Superior temporal gyrus (tissue), 1 donor: ENCODE data around the gene ABHD10.

ENCODE experiments used
- DNase-seq: peaks from one replicate; pipeline ENCODE4 v3.0.0-alpha.2; 2016; ENCODE audit errors: extremely low spot score

ABHD10 gene

DNA sequence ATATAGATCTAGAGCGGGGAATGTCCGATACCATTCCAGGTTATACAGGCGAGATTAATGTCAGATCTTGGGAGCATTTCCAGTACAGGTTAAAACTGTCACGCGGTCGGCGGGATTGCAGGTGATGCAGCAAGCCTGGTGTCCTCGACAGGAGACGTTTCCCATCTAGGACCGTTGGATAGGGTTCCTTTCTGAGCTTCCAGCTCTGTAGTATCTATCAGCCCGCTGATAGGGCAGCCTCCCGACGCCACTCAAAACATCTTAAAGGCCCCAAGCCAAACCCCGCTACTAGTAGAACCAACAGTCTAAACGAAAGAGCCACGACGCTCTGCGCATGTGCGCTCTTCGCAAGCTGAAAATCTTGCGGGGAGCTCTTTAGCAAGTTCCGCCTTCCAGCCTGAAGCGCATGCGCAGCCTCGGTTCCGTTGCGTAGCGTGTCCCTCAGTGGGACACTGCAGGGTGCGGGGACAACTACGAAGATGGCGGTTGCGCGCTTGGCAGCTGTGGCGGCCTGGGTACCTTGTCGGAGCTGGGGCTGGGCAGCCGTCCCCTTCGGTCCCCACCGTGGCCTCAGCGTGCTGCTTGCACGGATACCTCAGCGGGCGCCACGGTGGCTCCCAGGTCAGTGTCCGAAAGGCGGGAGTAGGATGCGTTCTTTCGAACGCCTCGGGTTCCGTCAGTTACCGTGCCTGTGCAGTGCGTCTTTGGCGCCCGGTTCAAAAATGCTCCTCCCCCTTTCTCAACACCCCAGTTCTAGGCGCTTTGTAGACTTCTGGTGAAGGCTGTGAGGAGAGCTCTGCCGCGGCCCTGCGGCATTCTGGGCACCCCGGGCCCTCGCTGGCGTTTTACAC, at the start of gene ABHD10:
ABHD10 (plus strand) TSS at position 444 of the 851 bp plus-strand sequence; CDS start at position 480, 36 bp downstream.
- peak; percentile 100 for DNase-seq

DNA sequence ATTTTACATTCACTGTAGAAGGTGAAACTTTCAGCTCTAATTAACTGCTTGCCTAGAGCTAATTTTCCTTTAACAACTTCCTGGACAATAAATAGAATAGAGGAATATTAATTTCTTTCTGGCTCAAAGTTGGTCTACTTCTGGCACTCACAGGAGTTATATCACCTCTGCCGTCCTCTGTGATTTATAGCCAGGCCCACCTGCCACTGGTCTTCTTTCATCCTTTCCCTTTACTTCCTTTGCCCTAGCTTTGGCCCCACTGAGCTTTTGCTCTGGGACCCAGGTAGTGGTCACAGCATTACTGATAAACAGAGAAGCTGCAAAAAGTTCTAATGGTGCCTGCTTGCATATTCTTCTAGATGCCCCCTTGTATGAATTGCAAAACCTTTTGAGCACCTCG, 49.3 kb upstream of the ABHD10 start:
- no peak for DNase-seq

DNA sequence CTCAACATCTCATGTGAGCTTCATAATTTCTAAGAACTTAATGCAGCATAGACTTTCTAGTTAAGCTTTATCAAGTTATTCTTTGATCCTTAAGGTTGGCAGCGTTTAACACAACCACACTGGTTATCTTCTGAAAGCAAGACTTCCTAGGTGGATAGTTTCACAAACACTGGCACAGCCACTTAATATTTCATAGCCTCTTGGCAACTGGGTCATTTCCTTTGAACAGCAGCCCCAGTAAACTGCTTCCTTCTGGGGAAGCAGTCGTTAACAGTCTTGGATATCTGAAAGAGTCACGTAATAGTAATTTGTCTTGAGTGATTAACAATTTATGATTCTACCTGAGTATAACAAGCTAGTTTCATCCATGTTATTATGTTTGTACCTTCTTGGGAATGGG, 45.9 kb upstream of the ABHD10 start:
- DNase-seq, result no peak

DNA sequence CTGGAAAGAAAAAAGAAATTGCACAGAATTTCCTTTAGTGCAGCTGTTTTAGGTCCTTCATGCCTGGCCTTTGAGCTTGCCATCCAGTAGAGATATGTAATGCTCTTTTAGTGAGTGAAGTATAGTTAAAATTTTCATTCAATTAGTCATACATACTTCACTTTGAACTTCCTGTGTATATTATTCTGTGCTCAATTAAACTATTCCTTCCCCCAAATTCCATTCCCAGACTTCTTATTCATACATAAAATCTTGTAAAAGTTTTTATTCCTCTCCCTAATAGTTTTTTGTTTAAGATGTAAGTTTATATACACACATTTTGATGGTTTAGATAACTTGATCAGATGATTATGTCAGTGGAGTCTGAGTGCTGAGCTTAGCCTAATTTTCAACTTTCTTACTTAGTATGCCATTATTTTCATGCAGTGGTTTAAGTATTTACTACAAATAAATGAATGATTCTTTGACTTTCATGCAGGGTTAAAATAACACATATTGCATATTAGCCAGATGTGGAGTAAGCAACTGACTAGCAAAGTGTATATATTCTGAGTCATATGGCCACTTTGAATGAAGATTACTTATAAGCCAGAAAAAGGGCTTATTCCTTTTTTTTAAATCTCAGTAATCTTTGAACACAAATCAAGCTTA, 42.5 kb upstream of the ABHD10 start:
- no peak for DNase-seq

DNA sequence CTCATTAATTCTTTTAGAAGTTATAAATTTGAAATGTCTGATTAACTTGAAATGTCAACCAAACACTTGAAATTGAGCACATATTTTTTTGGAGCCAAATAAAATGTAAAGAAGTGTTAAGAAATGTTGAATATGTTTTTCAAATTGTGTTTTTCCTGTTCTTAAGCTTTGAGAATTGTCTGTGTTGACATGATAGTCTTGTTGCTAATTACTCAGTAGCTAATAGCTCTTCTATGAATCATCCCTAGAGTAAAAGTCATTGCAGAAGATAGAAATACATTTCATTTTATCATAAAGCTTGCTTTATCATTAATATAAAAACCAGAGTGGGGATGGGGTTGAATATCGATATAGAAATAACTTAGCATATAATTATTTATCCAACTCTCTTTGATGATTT, 41.9 kb upstream of the ABHD10 start:
- DNase-seq, result no peak

DNA sequence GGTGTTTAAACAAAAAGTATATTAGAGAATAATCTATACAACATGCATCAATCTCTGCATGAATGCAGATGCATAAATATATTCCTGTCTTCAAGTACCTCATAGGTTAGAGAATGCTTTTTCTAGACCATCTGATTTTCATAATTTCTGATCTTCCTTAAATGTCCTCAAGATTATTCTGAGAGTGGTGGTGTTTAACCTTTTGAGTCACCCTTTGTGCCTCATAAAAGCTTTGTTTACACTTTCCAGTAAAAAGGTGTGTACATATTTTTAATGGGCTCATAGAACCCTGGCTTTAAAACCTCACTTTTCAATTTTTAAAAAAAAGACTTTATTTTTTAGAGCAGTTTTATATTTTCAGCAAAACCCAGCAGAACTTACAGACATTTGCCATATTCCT, 41.0 kb upstream of the ABHD10 start:
- DNase-seq, result no peak

DNA sequence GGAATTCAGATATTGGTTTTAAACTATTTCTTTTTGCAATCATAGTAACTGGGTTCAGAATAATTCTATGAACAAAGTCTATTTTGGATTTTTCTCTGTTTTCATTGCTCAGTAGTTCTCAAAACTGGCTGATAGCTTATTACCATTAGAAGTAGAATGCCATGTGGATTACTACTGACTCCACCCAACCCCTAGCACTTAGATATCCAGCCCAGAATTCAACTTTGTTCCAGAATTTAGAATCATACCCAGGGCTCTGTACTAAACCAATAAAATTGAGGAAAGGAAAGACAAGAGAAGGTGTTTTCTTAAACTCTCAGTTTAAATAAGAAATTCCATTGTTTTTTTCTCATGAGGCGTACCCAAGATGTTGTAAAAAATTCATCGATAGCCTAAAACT, 39.0 kb upstream of the ABHD10 start:
- DNase-seq, result no peak

DNA sequence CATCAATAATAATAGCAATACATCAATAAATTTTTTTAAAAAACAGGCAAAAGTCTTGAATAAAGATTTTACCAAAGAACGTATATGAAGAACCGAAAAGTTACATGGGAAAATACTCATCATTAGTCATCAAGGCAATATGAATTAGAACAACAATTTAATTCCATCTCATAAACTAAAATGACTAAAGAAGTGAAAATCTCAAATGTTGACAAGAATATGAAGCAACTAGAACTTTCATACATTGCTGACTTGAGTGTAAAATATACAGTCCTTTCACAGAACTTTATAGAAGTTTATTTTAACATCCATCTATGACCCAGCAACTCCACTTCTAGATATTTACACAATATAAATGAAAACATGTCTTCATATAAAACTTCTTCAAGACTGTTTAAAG, 35.3 kb upstream of the ABHD10 start:
- no peak for DNase-seq

DNA sequence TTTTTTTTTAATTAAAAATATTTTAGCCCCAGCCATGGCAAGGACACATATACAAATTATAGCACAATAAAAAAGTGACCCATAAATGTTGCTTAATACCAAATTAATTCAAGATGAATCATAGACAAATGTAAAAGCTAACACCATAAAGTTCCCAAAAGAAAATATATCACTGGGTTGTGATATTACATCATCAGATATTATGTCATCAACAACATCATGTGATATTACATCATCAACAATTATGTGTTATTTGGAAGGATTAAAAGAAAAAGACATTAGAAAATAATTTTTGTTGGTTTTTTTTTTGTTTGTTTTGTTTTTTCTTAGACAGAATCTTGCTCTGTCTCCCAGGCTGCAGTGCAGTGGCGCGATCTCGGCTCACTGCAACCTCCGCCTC, 34.5 kb upstream of the ABHD10 start:
- no peak for DNase-seq

DNA sequence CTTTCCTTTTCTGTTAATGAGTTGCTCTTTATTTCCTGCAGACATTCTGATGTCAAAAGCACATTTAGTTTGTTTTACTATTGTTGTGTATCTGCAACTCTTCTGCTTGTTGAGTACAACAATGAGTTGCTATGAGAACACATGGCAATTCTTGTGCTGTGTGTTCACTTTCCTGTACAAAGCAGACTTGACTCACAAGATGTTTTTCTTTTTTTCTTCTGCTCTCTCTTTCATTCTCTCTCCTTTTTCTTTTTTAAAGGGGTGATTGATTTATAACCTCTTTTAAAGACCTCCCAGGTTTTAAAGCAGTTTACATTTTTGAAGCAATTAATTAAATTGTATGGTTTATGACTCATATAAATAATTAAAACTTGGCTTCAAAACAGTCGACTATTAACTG, 31.6 kb upstream of the ABHD10 start:
- no peak for DNase-seq

DNA sequence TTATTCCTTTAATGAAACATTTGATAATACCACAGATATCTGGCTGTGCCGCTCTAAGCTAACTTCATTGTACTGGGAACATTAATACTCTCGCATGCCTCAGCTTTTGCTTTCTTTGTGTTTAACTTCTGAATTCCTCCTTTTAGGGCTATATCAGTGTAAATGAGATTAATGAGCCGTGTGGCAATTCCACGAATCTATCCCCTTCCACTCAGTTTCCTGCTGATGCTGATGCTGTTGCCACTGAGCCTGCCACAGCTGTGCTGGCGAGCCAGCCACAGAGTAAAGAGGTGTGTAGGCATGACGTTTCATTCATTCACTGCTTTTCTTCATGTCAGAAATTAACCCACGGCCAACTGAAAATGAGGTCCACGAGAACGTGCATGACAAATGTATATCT, 30.0 kb upstream of the ABHD10 start:
- no peak for DNase-seq

DNA sequence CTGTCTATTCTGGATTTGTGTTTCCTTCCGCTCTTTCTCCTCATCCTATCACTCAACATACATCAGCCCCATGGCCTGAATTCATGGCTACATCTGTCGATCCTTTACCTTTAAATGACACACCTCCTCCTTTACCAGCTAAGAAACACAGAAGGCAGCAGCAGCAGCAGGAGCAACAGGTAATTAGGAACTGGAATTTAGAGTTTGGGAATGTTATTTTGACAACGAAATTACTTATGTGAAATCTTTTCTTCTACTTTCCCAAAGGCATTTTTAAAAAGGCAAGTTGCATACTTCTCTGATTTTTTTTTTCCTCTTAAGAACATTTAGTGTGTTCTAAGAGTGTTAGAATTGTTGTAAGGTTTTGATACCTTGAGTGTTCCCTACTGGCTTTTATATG, 29.1 kb upstream of the ABHD10 start:
- DNase-seq, result no peak

DNA sequence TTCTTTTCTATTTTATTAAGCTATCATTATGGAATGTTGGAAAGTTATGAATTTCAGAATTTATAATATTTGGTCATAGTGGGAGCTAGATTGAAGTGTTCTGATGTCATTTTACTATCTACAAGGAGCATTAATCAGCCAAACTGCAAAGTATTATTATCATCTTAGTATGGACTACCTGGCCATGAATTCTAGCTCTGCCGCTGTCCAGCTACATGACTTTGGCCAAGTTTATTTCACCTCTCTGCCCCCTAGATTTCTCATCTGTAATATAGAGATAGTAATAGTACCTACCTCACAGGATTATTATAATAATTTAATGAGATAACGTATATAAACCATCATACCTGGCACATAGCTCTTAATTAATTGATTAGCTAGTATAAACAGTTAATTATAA, 27.8 kb upstream of the ABHD10 start:
- no peak for DNase-seq

DNA sequence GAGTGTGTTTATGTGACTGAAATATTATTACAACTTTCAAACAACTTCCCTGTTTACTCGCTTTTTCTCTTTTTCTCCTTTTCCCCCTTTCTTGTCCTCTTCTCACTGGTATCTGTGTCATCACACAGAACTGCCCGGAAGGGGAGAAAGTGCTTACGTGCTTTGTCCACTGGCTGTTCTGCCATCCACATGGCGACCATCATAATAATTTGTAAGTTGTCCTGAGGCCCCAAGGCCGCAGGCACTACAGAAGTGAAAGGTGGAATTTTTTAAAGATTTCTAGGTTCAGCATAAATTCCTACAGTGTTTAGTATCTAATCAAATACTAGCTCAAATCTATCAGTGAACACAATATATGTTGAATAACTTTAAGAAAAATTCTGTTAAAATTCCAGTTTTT, 26.7 kb upstream of the ABHD10 start:
- no peak for DNase-seq

DNA sequence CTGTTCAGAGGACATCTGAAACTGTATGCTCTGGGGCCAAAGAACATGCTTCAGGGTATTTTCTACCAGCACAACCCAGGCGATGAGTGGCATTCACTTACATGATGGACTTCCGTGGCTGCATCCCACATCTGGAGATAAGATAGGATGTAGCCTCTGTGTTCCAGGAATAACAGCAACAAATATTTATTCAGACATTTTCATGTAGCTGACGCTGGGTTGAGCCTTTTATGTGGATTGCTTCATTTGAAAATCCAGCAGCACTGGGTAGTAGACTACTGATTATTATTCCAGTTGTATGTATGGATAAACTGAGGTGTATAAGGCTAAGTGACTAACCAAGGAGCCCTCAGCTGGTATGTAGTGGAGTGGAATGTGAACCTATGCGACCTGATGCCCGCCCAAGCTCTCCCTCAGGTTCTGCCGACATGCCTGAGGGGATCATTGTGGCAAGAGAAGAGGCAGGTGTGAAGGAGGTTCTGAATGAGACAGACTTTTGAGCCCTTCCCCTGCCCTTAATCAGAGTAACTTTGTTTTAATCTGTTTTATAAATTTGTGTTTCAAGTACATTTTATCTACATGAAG, 25.9 kb upstream of the ABHD10 start:
- DNase-seq, result no peak

DNA sequence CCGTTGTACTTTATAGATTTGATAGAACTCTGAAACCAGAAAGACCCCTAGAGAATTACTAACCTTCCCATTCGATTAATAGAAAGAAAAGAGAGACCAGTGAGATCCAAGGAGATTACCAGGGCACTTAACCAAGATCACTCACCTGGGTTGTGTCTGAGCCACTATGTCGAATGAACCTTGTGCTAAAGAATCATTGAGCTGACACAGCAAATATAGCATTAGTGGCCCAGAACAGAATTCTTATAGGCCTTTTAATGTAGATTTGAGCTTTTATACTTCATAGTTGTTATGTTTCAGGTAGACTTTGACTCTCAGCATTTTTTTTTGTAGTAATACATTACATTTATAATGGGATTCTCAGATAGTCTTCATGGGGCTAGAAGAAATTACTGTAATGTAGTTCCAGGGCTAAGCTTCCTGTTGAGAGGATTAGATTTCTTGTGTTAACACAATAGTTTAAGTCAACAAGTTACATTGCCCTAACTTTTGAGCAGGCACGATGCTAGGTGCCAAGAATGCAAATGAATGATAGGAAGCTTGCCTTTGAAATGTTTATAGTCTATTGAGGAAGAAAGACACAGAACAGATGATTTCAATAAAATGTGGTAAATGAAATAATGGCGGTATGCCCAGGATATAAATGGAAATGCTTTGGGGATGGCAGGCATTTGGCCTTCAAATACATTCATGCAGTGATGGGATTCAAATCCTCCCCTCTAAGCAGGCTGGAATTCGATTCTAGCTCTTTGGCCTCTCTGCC, 24.4 kb upstream of the ABHD10 start:
- DNase-seq, result no peak

DNA sequence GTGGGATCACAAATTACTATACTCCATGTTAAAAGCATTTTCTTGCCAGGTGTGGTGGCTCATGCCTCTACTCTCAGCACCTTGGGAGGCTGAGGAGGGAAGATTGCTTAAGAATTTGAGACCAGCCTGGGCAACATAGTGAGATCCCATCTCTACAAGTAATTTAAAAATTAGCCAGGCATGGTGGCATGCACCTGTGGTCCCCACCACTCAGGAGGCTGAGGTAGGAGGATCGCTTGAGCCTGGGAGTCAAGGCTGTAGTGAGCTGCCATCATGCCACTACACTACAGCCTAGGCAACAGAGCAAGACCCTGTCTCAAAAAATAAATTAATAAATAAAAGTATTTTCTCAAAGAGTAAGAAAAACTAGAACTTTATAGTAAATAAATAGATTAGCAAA, 22.9 kb upstream of the ABHD10 start:
- no peak for DNase-seq

DNA sequence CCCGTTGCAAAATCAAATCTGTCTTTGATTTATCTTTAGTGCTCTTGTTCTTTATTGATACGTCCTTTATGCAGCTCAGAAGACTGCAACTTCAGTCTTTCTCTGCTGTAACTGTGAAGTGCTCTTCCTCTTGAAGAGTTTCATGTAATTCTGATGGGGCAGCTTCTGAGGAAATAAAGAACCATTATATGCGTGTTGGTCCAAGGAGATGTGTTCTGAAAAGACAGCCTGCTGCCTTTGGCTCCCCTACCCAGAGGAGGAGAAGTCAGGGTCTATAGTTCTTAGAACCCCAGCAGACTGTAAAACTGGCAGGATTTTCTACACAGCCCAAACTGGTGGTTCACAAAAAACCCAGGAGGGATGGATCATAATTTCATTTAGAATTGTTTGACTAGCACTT, 22.4 kb upstream of the ABHD10 start:
- DNase-seq, result no peak

DNA sequence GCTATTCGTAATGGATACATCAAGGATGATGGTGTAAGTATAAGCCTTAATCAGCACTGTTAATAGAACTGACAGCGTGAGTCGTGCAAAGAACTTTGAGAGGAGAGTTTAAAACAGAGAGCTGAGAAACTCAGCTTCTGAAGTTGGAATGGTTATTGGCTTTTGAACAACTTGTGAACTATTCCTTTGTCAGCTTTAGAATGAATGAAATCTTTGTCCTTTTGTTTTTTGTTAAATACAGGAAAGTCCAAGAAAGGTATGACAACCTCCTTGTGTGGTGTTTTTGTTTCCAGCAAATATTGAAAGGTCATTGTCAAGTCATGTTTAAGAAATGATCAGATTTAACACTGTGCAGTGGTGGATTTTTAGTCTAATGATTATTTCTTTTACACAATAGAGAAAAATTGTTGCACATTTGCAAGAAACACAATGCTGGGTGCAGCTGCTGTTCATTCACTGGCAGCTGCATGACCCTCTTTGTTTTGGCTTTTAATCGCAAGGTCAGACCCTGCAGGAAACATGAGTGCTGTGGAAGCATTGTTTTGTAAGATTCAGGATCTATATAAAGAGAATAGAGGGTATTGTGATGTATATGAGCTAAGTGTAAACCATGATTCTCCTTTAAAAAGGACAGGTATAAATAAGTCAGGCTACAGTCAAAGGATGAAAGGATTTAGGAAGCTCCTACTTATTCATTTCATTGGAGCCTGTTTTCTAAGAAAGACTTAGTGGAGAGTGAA, 21.7 kb upstream of the ABHD10 start:
- DNase-seq, result no peak

DNA sequence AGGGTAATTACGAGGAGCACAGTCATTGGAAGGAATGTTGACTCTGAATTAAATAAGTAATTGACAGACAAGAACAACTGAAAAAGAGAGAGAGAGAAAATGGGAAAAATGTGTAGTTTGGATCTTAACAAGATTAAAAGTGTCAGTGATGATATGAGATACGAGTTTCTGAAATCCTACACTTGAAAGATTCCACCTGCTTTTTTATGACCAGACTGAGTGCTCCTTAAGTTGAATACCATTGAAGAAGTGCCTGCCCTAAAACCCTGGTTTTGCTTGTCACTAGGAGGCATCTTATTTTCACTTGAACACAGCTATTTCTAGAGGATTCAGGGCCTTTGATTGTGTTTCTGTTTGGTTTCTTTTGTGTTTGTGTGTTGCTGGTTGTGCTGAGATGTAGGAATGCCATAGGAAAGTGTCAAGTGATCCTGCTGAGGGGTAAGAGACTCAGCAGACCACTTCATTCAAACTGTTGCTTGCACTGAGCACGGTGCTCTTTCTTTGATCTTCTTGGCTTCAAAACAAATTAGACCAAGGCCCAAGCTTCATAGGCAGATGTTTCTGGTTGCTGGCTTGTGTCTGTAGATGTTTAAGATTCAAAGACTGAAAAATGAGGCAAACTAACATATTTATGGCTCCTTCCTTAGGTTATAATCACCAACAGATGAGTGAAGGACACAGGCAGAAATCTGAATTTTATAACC, 17.2 kb upstream of the ABHD10 start:
- no peak for DNase-seq

DNA sequence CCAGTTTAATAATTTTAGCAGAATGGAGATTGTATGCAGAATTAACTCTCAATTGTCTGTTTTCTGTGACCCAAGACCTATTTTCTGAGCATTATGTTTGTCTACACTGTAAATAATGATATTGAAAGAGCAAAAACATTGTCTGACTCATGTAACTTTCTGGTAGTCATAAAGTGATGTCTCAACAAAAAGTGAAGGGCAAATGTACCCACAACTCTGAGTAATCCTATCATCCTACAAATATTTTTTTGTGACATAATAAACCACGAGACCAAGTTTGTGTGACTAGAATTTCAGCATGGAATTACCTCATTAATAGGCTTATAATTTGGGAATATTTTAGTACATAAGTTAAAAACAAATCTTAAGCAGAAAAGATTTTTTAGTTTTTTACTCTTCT, 15.4 kb upstream of the ABHD10 start:
- no peak for DNase-seq
